Prostate gland (tissue), 2 donors: Measurements from ENCODE around the gene TNRC6B. TPM values are rescaled to one million over a fixed set of nuclear protein-coding genes. Genes with fewer than 3 reads are reported as not detected.

ENCODE experiments used
- DNase-seq: peaks from one replicate; pipeline ENCODE4 v3.0.0-alpha.2; 2019; ENCODE audit warnings: low spot score
- H3K27ac ChIP-seq, 2 donors: fragments of 200-600 bp; sonication (generic); 2 replicates each; pipeline ENCODE4 v1.5.1; 2017 to 2019
- H3K27me3 ChIP-seq: fragments of 200-600 bp; sonication (generic); replicated peaks from 2 replicates; pipeline ENCODE4 v1.5.1; 2019; ENCODE audit not compliant: insufficient read depth
- H3K36me3 ChIP-seq, 2 donors: fragments of 200-600 bp; sonication (generic); 1 replicate in 1 of 2; 2 replicates in 1 of 2; pipeline versions ENCODE4 v1.5.1 to v1.8.1; 2017 to 2019
- H3K4me1 ChIP-seq: fragments of 200-600 bp; sonication (generic); replicated peaks from 2 replicates; pipeline ENCODE4 v1.5.1; 2019
- H3K4me3 ChIP-seq, 2 donors: fragments of 200-600 bp; sonication (generic); 2 replicates each; pipeline ENCODE4 v1.5.1; 2017 to 2019
- H3K9me3 ChIP-seq: fragments of 200-600 bp; sonication (generic); 2 replicates; pipeline ENCODE4 v1.5.1; 2017
- POLR2A ChIP-seq: fragments of 450-650 bp; IDR thresholded peaks from one replicate; pipeline ENCODE4 v1.6.1; 2016; ENCODE audit warnings: antibody characterized with exemption, mild to moderate bottlenecking
- POLR2AphosphoS5 ChIP-seq: sonication (generic); formaldehyde crosslinking; IDR thresholded peaks from one replicate; pipeline ENCODE4 v1.6.1; 2017; ENCODE audit warnings: antibody characterized with exemption
- WGBS: methylation state at CpG from one replicate; pipeline ENCODE4 v1.1.5; 2018; 5-methylcytosine and 5-hydroxymethylcytosine counted together
- intact Hi-C: fragments of 100-400 bp; cut with DNase I; formaldehyde crosslinking; loops from one replicate; pipeline ENCODE4 v1.14.2; 2022
- total RNA-seq, 2 donors: library from RNA; depleted of rRNA; stranded (reverse); fragments of >200 nt; gene quantifications; one replicate each; pipeline ENCODE4 v1.1.0, GENCODE V29; 2016
- TF ChIP-seq, protein P1 (sequence below), 4 experiments: fragments of 200-600 bp in 2 of 4; fragments of 450-650 bp in 2 of 4; sonication (generic) in 2 of 4; IDR thresholded peaks; 1 replicate in 3 of 4; 2 replicates in 1 of 4; pipeline ENCODE4 v1.5.1; 2016 to 2019; ENCODE audit warnings: antibody characterized with exemption in 4 of 4, mild to moderate bottlenecking in 2 of 4, moderate library complexity in 2 of 4

The TNRC6B gene
- total RNA-seq, 2 donors from 2014 or later, result 43.8 to 118 TPM

DNA sequence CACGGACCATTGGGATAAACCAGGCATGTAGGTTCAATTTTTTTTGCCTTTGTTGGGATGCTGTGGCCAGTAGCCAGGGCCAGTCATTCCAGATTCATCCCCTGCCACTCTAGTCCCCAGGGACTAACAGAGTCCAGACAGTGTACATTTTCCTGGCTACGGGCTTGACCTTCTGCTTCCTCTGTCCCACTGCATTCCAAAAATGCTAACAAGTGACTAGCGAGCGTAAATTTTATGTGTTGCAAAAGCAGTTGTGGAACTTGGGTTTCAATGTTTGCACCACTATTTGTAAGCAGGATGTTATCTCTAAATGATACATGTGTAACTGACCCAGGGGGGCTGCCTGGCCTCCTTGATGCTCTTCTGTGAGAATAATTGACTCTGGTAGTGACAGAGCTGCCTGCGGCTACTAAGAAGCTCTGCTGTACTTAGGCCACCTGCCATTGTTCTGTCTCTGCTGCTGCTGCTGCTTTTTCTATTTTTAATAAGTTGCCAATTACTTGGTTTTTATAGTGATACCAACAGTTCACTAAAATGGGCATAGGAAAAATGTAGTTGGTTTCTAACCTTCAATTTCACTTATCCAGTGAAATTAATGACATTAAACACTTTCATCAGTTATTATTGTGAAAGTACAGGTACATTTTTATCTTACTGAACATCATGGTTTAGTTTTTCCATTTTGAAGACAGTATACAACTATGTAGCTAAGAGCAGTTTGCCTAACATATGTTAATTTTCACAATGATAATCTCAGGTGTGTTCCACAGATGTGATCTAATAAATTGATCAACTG, 26.8 kb downstream of the TNRC6B start:
- Histone ChIP-seq H3K4me3 (no peak overlapping the region), H3K27me3 (no peaks in the 10 kb centered on the region), H3K9me3 (no peaks in the 10 kb centered on the region), H3K4me1 (no peaks in the 10 kb centered on the region), H3K36me3 (no peaks in the 10 kb centered on the region), H3K27ac (no peak overlapping the region)
- 49% methylated on average over 5 of the region's 5 CpGs for WGBS
- no peak for DNase-seq
- TF ChIP-seq, protein P1, sequence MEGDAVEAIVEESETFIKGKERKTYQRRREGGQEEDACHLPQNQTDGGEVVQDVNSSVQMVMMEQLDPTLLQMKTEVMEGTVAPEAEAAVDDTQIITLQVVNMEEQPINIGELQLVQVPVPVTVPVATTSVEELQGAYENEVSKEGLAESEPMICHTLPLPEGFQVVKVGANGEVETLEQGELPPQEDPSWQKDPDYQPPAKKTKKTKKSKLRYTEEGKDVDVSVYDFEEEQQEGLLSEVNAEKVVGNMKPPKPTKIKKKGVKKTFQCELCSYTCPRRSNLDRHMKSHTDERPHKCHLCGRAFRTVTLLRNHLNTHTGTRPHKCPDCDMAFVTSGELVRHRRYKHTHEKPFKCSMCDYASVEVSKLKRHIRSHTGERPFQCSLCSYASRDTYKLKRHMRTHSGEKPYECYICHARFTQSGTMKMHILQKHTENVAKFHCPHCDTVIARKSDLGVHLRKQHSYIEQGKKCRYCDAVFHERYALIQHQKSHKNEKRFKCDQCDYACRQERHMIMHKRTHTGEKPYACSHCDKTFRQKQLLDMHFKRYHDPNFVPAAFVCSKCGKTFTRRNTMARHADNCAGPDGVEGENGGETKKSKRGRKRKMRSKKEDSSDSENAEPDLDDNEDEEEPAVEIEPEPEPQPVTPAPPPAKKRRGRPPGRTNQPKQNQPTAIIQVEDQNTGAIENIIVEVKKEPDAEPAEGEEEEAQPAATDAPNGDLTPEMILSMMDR (IDR thresholded peaks at IDR 0.05), result no peak
- TF ChIP-seq POLR2A (no peak), POLR2AphosphoS5 (no peak)
- intact Hi-C loops, result no loop called here

DNA sequence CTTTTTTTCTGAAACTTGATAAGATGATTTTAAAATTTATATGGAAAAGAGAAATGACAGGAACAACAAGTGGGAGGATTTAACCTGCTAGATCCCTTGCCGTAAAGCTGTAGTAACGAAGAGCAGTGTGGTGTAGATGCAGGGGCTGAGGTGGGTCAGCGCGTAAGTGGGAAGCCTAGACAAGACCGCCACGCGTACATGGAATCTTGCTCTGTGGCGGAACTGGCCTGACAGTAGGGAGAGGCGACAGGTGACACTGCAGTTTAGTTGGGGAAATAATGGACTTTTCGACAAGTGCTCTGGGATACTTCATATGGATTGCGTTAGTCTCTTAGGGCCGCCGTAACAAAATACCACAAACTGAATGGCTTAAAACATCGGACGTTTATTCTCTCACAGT, 28.8 kb downstream of the TNRC6B start:
- Histone ChIP-seq H3K27me3 (no peaks in the 10 kb centered on the region), H3K4me3 (no peak overlapping the region), H3K36me3 (no peaks in the 10 kb centered on the region), H3K4me1 (no peaks in the 10 kb centered on the region), H3K9me3 (no peaks in the 10 kb centered on the region), H3K27ac (no peak overlapping the region)
- DNase-seq, result no peak
- no peak for TF ChIP-seq POLR2AphosphoS5
- TF ChIP-seq, protein P1 (IDR thresholded peaks at IDR 0.05), result no peak
- no peak for TF ChIP-seq POLR2A
- intact Hi-C loops, result no loop called here
- 94% methylated on average over 15 of the region's 15 CpGs for WGBS

DNA sequence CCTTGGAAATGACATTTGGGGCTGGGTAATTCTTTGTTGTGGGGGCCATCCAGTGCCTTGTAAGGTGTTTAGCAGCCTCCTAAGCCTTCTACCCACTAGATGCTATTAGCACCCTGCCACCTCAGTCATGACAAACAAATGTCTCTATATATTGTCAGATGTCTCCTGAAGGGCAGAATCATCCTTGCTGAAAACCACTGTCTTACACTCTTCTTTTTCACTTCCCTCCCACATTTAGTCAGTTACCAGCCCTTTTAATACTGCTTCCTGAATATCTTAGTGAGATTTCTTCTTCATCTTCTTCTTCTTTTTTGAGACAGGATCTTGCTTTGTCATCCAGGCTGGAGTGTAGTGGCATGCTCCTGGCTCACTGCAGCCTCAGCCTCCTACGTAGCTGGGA, 33.1 kb downstream of the TNRC6B start:
- no peaks in the 10 kb centered on the region for H3K27me3 ChIP-seq
- TF ChIP-seq POLR2AphosphoS5 (no peak), POLR2A (no peak)
- TF ChIP-seq, protein P1 (IDR thresholded peaks at IDR 0.05), result no peak
- peaks cover 3% of the 10 kb centered on the region for H3K4me1 ChIP-seq
- no peak overlapping the region for H3K4me3 ChIP-seq
- intact Hi-C loops, result no loop called here
- DNase-seq, result no peak
- H3K9me3 ChIP-seq, result no peaks in the 10 kb centered on the region
- H3K36me3 ChIP-seq, result no peaks in the 10 kb centered on the region
- H3K27ac ChIP-seq, result no peak overlapping the region
- 73% methylated on average over 1 of the region's 1 CpG for WGBS

DNA sequence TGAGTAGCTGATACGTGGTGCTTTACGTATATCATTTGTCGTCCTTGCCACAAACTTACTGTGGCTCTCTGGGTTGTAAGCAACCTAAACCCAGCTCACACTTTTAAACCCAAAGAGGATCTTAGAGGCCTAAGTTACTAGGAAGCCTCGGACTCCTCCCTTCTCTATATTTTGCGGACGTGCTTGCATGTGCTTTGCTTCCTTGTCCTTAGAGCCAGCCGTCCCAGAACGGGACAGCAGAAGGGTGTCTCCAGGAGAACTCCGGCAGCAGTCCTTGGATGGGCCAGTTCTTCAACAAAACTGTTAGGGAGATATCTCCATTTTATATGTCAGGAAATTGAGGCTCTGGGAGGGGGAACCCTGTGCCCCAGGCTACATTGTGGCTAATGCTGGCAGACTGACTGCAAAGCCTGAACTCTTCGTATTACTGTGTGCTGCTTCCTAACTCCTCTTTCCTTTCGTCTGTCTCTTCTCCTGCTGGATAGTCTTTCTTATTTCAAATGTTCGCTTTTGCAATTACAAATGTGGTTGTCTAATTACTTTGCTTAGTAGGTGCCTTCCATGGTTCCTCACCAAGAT, 33.8 kb downstream of the TNRC6B start:
- Histone ChIP-seq H3K27me3 (no peaks in the 10 kb centered on the region), H3K4me3 (no peak overlapping the region), H3K27ac (no peak overlapping the region), H3K4me1 (peaks cover 3% of the 10 kb centered on the region), H3K36me3 (no peaks in the 10 kb centered on the region), H3K9me3 (no peaks in the 10 kb centered on the region)
- WGBS, result 55% methylated on average over 12 of the region's 12 CpGs
- TF ChIP-seq POLR2A (no peak), POLR2AphosphoS5 (no peak)
- TF ChIP-seq, protein P1 (IDR thresholded peaks at IDR 0.05), result no peak
- DNase-seq, result no peak
- intact Hi-C loops, result no loop called here

DNA sequence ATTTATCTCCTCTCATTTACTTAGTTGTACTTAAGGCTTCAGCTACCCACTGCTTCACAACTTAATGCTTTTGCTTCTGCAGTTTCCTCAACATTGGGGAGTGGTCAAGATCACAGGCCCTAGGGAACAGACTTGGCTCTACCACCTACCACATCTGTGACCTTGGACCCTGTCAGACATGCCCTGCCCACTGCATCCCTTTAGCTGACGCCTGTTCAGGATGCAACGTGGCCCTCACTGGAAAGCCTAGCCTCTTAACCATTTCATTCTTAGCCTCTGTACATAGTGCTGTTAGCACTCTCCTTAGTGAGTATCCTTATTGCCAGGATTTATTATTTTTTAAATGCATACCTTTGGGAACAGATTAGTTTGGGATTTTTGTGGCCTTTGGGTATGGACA, 34.4 kb downstream of the TNRC6B start:
- intact Hi-C loops, result no loop called here
- H3K4me1 ChIP-seq, result peaks cover 3% of the 10 kb centered on the region
- 25% methylated on average over 2 of the region's 2 CpGs for WGBS
- no peaks in the 10 kb centered on the region for H3K27me3 ChIP-seq
- no peaks in the 10 kb centered on the region for H3K9me3 ChIP-seq
- H3K27ac ChIP-seq, result no peak overlapping the region
- DNase-seq, result no peak
- no peaks in the 10 kb centered on the region for H3K36me3 ChIP-seq
- no peak overlapping the region for H3K4me3 ChIP-seq
- TF ChIP-seq POLR2AphosphoS5 (no peak), POLR2A (no peak)
- TF ChIP-seq, protein P1 (IDR thresholded peaks at IDR 0.05), result no peak
